NCI-H2227 treated with DMSO at 0.1 percent for 48 hours (cell line): ENCODE results near the gene UPK1A.

Experiments
- DNase-seq: peaks from one replicate; lab custom pipeline; 2025; lab: John Stamatoyannopoulos, UW

Gene UPK1A

GRCh38 chr19:35693422-35693821, 27.1 kb downstream of the UPK1A start:
- DNase-seq: no peak

- DNase-seq: peak; percentile 98
These were observed 27.7 kb downstream of the UPK1A start for GRCh38 chr19:35693835-35694599.

- DNase-seq: no peak
These were observed 29.6 kb downstream of the UPK1A start for GRCh38 chr19:35695895-35696422.

GRCh38 chr19:35696835-35697234, 30.5 kb downstream of the UPK1A start:
- DNase-seq: no peak

- DNase-seq: peak; percentile 100
These were observed 36.1 kb downstream of the UPK1A start for GRCh38 chr19:35702223-35703012.

GRCh38 chr19:35703343-35703742, 37.0 kb downstream of the UPK1A start:
- no peak for DNase-seq

- DNase-seq: no peak
These were observed 37.9 kb downstream of the UPK1A start, which contains the start of gene ZBTB32 for GRCh38 chr19:35704218-35704617. Gene ZBTB32, plus strand, starts transcription at chr19:35704558. Its CDS starts 10,069 bp downstream, at chr19:35714627.

- DNase-seq: no peak
These were observed 42.1 kb downstream of the UPK1A start for GRCh38 chr19:35708391-35708790.

- DNase-seq: no peak
These were observed 44.7 kb downstream of the UPK1A start for GRCh38 chr19:35710784-35711723.

- no peak for DNase-seq
These were observed 46.5 kb downstream of the UPK1A start for GRCh38 chr19:35712567-35713505.

GRCh38 chr19:35713506-35713850, 47.2 kb downstream of the UPK1A start:
- DNase-seq: no peak

GRCh38 chr19:35713904-35714495, 47.7 kb downstream of the UPK1A start:
- no peak for DNase-seq

- DNase-seq: peak; percentile 46
These were observed 48.5 kb downstream of the UPK1A start for GRCh38 chr19:35714601-35715354.

- no peak for DNase-seq
These were observed 49.1 kb downstream of the UPK1A start for GRCh38 chr19:35715355-35715809.

- peak; percentile 92 for DNase-seq
These were observed 49.9 kb downstream of the UPK1A start for GRCh38 chr19:35715981-35716800.

- peak; percentile 99 for DNase-seq
These were observed 50.7 kb downstream of the UPK1A start for GRCh38 chr19:35716801-35717664.

GRCh38 chr19:35717665-35718344, 51.5 kb downstream of the UPK1A start, which contains the start of gene KMT2B:
Gene KMT2B, plus strand, starts transcription at chr19:35718003. Its CDS starts 16 bp downstream, at chr19:35718019.
- DNase-seq: peak; percentile 100
